AG09309 (cell line): ENCODE results near the gene FANCG.
A peak's percentile ranks its signal among the peaks of the same experiment; 100 is the strongest.

ENCODE experiments used
- DNase-seq: peaks from one replicate; pipeline ENCODE4 v3.0.0-alpha.2; 2010; ENCODE audit warnings: low read depth
- H3K4me3 ChIP-seq: 2 replicates; pipeline ENCODE4 v1.5.1; 2011; ENCODE audit warnings: mild to moderate bottlenecking, low read depth, low read length, moderate library complexity; ENCODE audit not compliant: control insufficient read depth
- CTCF ChIP-seq: IDR thresholded peaks from 2 replicates; pipeline ENCODE4 v1.5.1; 2011; ENCODE audit warnings: mild to moderate bottlenecking, low read depth, low read length, inconsistent platforms; ENCODE audit not compliant: insufficient read depth, control insufficient read depth; ENCODE audit errors: missing control alignments

Gene FANCG

GRCh38 chr9:35051069-35051967 is 28.4 kb downstream of the FANCG start:
- no peak overlapping the region for H3K4me3 ChIP-seq
- peak; percentile 58 for TF ChIP-seq CTCF
- DNase-seq: no peak

- DNase-seq: no peak
- TF ChIP-seq CTCF: no peak
- no peak overlapping the region for H3K4me3 ChIP-seq
Measured at GRCh38 chr9:35048511-35048910, 31.2 kb downstream of the FANCG start.

GRCh38 chr9:35044071-35044470 is 35.7 kb downstream of the FANCG start:
- TF ChIP-seq CTCF: no peak

GRCh38 chr9:35042891-35043545 is 36.7 kb downstream of the FANCG start:
- TF ChIP-seq CTCF: no peak
- H3K4me3 ChIP-seq: no peak overlapping the region
- no peak for DNase-seq

More at GRCh38 chr9:35044071-35044470, 35.7 kb downstream of the FANCG start:
- DNase-seq: no peak
- H3K4me3 ChIP-seq: no peak overlapping the region

GRCh38 chr9:35042081-35042604 is 37.6 kb downstream of the FANCG start:
- H3K4me3 ChIP-seq: no peak overlapping the region
- no peak for TF ChIP-seq CTCF
- no peak for DNase-seq

- DNase-seq: peak; percentile 5
- peak overlapping the region; percentile 15 for H3K4me3 ChIP-seq
- peak; percentile 11 for TF ChIP-seq CTCF
Measured at GRCh38 chr9:35035851-35036701, 43.7 kb downstream of the FANCG start.
